K562 (cell line): Measurements from ENCODE around the gene SLC25A53. TPM values are rescaled to one million over a fixed set of nuclear protein-coding genes. Genes with fewer than 3 reads are reported as not detected.

Experiments
- ATF2 ChIP-seq: sonication (generic); formaldehyde crosslinking; IDR thresholded peaks from 2 replicates; pipeline ENCODE4 v1.8.1; 2022; ENCODE audit warnings: missing genetic modification reagents
- BHLHE40 ChIP-seq: IDR thresholded peaks from 2 replicates; pipeline ENCODE4 v1.6.1; 2011; ENCODE audit warnings: low read length, improper control_type of control experiment
- HLTF ChIP-seq: fragments of 450-650 bp; IDR thresholded peaks from 2 replicates; pipeline ENCODE4 v1.6.1; 2016
- KAT7 ChIP-seq: sonication (generic); formaldehyde crosslinking; IDR thresholded peaks from 2 replicates; pipeline ENCODE4 v1.8.0; 2022; ENCODE audit warnings: missing genetic modification reagents, mild to moderate bottlenecking, borderline replicate concordance
- KLF13 ChIP-seq: fragments of 450-650 bp; IDR thresholded peaks from 2 replicates; pipeline ENCODE4 v1.6.1; 2016; ENCODE audit warnings: missing genetic modification characterization, low read depth, mild to moderate bottlenecking, missing compliant biosample characterization, moderate library complexity, borderline replicate concordance
- NELFE ChIP-seq: IDR thresholded peaks from 2 replicates; pipeline ENCODE4 v1.6.1; 2011; ENCODE audit warnings: mild to moderate bottlenecking; ENCODE audit not compliant: insufficient read depth, insufficient read length
- PRPF4 ChIP-seq: fragments of 200-400 bp; formaldehyde crosslinking; IDR thresholded peaks from one replicate; pipeline ENCODE4 v1.6.1; 2017; ENCODE audit warnings: low read length, low read depth, mild to moderate bottlenecking; ENCODE audit not compliant: insufficient read depth, poor library complexity, severe bottlenecking
- RERE ChIP-seq: sonication (generic); formaldehyde crosslinking; IDR thresholded peaks from 2 replicates; pipeline ENCODE4 v1.8.0; 2023; ENCODE audit warnings: missing genetic modification reagents, mild to moderate bottlenecking, borderline replicate concordance
- SRSF7 ChIP-seq: fragments of 200-400 bp; formaldehyde crosslinking; optimal IDR thresholded peaks from 2 replicates; pipeline ENCODE3; 2017; ENCODE audit warnings: mild to moderate bottlenecking, low read depth, low read length
- SUPT5H ChIP-seq: fragments of 450-650 bp; IDR thresholded peaks from 2 replicates; pipeline ENCODE4 v1.6.1; 2016
- TCFL5 ChIP-seq: fragments of 250-450 bp; sonication (Bioruptor Pico); conservative IDR thresholded peaks from 2 replicates; pipeline ENCODE4 v1.6.1; 2021; ENCODE audit warnings: mild to moderate bottlenecking, moderate library complexity, matching md5 sums
- THRAP3 ChIP-seq: fragments of 450-650 bp; IDR thresholded peaks from 2 replicates; pipeline ENCODE4 v1.6.1; 2016; ENCODE audit warnings: mild to moderate bottlenecking, inconsistent platforms, borderline replicate concordance
- ZBTB43 ChIP-seq: sonication (generic); formaldehyde crosslinking; IDR thresholded peaks from 2 replicates; pipeline ENCODE4 v1.8.0; 2023; ENCODE audit warnings: mild to moderate bottlenecking, missing genetic modification reagents
- ZHX1 ChIP-seq: fragments of 150-350 bp; conservative IDR thresholded peaks from 2 replicates; pipeline ENCODE4 v1.6.1; 2014; ENCODE audit warnings: low read length
- ZNF239 ChIP-seq: fragments of 250-450 bp; sonication (Bioruptor Pico); IDR thresholded peaks from 2 replicates; pipeline ENCODE4 v1.4.0; 2020; ENCODE audit warnings: mild to moderate bottlenecking
- ZNF274 ChIP-seq: IDR thresholded peaks from 2 replicates; pipeline ENCODE4 v1.6.1; 2011; ENCODE audit warnings: low read depth, mild to moderate bottlenecking, low read length, moderate library complexity, borderline replicate concordance
- polyA plus RNA-seq, 8 experiments: library from polyadenylated mRNA; depleted of rRNA in 4 of 8; stranded (reverse) in 5 of 8; unstranded in 3 of 8; fragments of >200 nt; fragmentation: Nextera tagmentation in 2 of 8; fragmentation: Illumina TruSeq in 1 of 8; extraction: Ambion mirVana in 2 of 8; extraction: Trizol in 1 of 8; gene quantifications; 2 replicates each; pipeline versions ENCODE4 v1.2.1 to v1.2.3, GENCODE V29; 2011 to 2014; ENCODE audit warnings: inconsistent platforms in 1 of 8, missing spikeins in 1 of 8
- total RNA-seq, 7 experiments: library from RNA; depleted of rRNA in 6 of 7; stranded (reverse); fragments of >200 nt in 6 of 7; fragmentation: Illumina TruSeq in 2 of 7; extraction: Trizol in 2 of 7; gene quantifications; 2 replicates each; pipeline versions ENCODE4 v1.2.1 to v1.2.3, GENCODE V29; 2011 to 2021; ENCODE audit warnings: low replicate concordance in 1 of 7

The SLC25A53 gene
- total and polyA plus RNA-seq, 9 of the 15 experiments (the other 6 are each of a cell fraction or from before 2014, with no cell fraction given) = 2.4 to 8.6 (median 5.6) TPM

GRCh38 chrX:104156630-104157529, at the start of gene SLC25A53 (continued):
- TF ChIP-seq RERE (no peak), TCFL5 (CRISPR knock-in tag) (no peak), PRPF4 (no peak), KLF13 (peak; percentile 87; the same call in 1 of the 2 replicates), ZBTB43 (CRISPR knock-in tag) (no peak), ZNF274 (no peak), ZNF239 (CRISPR knock-in tag) (no peak), THRAP3 (no peak), ATF2 (CRISPR knock-in tag) (no peak), HLTF (peak; percentile 81; the same call in 1 of the 2 replicates), ZHX1 (0 out of 2 replicates have a peak, but pooled peaks have one; percentile 63), SUPT5H (peak; percentile 74), SRSF7 (no peak), NELFE (no peak), BHLHE40 (peak; percentile 34; the same call in 1 of the 2 replicates), KAT7 (CRISPR knock-in tag) (no peak)
